ENCODE measurements around the gene RAB11A.

Gene RAB11A

GRCh38 chr15:65918357-65918920, 49.1 kb downstream of the RAB11A start:
- no peak for DNase-seq

- DNase-seq, result no peak
These were observed 49.7 kb downstream of the RAB11A start for GRCh38 chr15:65918945-65919344.

- DNase-seq, result no peak
These were observed 50.1 kb downstream of the RAB11A start for GRCh38 chr15:65919353-65919752.

GRCh38 chr15:65920121-65920520, 50.8 kb downstream of the RAB11A start:
- no peak for DNase-seq

GRCh38 chr15:65920825-65921309, 51.6 kb downstream of the RAB11A start:
- no peak for DNase-seq

- DNase-seq, result no peak
These were observed 52.5 kb downstream of the RAB11A start for GRCh38 chr15:65921780-65922179.

- no peak for DNase-seq
These were observed 53.3 kb downstream of the RAB11A start for GRCh38 chr15:65922621-65923020.

- no peak for DNase-seq
These were observed 54.0 kb downstream of the RAB11A start for GRCh38 chr15:65923264-65923663.

- DNase-seq, result no peak
These were observed 54.7 kb downstream of the RAB11A start for GRCh38 chr15:65924004-65924403.

- no peak for DNase-seq
These were observed 56.0 kb downstream of the RAB11A start for GRCh38 chr15:65925338-65925737.

- DNase-seq, result no peak
These were observed 57.2 kb downstream of the RAB11A start for GRCh38 chr15:65926459-65926858.

- no peak for DNase-seq
These were observed 57.6 kb downstream of the RAB11A start for GRCh38 chr15:65926899-65927298.

- DNase-seq, result no peak
These were observed 58.3 kb downstream of the RAB11A start for GRCh38 chr15:65927545-65927944.

GRCh38 chr15:65929573-65929972, 60.3 kb downstream of the RAB11A start:
- no peak for DNase-seq

- no peak for DNase-seq
These were observed 60.8 kb downstream of the RAB11A start for GRCh38 chr15:65930134-65930533.

GRCh38 chr15:65931221-65931620, 61.9 kb downstream of the RAB11A start:
- no peak for DNase-seq

GRCh38 chr15:65935391-65935790, 66.1 kb downstream of the RAB11A start:
- no peak for DNase-seq

GRCh38 chr15:65936282-65936681, 67.0 kb downstream of the RAB11A start:
- no peak for DNase-seq

GRCh38 chr15:65937054-65937453, 67.8 kb downstream of the RAB11A start:
- no peak for DNase-seq

GRCh38 chr15:65937476-65937875, 68.2 kb downstream of the RAB11A start:
- no peak for DNase-seq

GRCh38 chr15:65938604-65939003, 69.3 kb downstream of the RAB11A start:
- DNase-seq, result no peak

- DNase-seq, result peak; percentile 58
These were observed 70.8 kb downstream of the RAB11A start for GRCh38 chr15:65939901-65940617.

GRCh38 chr15:65940618-65940909, 71.3 kb downstream of the RAB11A start:
- peak; percentile 75 for DNase-seq

All from islet precursor cell (in vitro differentiated cells).